HG03439 (cell line): Measurements from ENCODE around the gene KCNN4.
"Not testable (repeated sequence)": the region's sequence is repeated elsewhere in the genome, so short reads cannot be mapped to it uniquely, and the experiment has no call there.

Experiments
- ATAC-seq: cut with Tn5 transposase; IDR thresholded peaks from one replicate; pipeline ENCODE4 v1.9.1; 2021; ENCODE audit warnings: mild to moderate bottlenecking, moderate library complexity; ENCODE audit not compliant: unreplicated experiment

Gene KCNN4

DNA sequence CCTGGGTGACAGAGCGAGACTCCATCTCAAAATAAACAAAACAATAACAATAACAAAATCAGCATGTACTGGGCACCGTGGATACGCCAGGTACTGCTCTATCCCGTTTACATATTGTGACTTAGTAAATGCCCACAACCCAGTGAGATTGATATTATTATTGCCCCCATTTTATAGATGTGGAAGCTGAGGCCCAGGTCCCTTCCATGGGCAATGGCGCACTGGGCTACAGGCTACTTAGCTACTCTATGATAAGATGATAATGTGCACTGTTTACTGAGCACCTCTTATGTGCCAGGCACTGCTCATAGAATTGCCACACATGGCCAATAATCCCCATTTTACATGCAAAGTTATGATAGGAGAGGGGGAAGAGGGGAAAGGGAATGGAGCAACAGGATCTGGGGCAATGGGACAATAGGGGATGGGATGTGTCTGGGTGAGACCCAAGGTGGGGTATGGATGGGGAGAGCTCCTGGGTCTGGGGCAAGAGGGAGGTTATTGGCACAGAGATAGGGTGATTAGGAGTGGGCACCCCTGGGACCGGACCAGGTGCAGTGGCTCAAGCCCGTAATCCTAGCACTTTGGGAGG is 5.4 kb downstream of the KCNN4 start:
- ATAC-seq: no peak

DNA sequence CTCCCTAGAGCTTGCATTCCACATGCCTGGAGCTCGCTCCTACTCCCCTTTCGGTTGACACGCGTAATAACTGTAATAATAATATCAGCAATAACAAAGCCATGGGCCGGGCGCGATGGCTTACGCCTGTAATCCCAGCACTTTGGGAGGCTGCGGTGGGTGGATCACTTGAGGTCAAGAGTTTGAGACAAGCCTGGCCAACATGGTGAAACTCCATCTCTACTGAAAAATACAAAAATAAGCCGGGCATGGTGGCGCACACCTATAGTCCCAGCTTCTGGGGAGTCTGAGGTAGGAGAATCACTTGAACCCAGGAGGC is 5.9 kb downstream of the KCNN4 start:
- not testable (repeated sequence) for ATAC-seq

DNA sequence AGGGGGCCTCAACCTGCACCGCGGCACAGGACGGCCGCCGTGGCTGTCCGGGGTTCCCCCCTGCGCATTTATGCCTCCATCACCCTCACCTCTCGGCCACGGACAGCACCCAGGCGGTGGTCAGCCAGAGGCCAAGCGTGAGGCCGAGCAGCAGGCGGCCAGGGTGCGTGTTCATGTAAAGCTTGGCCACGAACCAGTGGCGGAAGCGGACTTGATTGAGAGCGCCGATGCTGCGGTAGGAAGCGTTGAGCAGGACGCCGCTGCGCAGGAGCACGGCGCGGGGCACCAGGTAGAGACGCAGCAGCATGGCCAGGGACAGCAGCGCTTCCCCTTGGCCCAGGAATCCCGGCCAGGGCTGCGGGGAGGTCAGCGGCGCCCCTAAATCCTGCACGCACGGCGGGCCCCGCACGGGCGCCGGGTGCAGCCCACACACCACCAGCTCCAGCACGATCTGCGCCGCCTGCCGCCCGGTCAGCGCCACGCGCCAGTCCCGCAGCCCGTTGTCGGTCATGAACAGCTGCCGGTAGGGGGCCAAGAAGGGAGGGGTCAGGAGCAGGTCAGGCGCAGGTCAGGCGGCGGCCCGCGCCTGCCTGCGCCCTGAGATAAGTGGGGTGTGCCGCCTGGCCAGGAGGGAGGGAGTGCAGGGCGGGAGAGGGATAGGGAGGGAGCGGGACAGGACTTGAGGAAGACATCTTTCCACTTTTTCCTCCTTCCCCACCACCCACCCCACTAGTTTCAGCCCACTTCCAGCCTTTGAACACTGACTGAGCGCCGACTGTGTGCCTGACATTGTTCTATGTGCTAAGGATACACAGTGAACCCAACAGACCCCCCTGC is 6.5 kb downstream of the KCNN4 start:
- no peak for ATAC-seq

DNA sequence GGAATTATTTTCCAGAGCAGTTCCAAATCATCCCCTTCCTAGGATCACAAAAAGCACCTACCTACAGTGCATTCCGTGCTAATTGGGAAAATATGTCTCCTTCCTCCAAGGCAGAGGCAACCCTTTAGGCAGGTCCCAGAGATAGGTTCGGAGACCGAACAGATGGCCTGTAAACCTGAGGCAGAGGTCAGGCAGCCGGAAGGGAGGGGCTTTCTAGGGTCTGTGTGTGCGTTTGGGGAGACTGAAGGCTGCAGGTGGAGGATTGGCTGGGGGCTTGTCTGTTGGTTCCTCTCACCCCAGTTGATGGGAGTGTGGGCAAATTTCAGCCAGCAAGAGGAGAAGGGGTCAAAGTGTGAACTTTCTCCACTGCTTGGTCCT is 7.1 kb downstream of the KCNN4 start:
- no peak for ATAC-seq

DNA sequence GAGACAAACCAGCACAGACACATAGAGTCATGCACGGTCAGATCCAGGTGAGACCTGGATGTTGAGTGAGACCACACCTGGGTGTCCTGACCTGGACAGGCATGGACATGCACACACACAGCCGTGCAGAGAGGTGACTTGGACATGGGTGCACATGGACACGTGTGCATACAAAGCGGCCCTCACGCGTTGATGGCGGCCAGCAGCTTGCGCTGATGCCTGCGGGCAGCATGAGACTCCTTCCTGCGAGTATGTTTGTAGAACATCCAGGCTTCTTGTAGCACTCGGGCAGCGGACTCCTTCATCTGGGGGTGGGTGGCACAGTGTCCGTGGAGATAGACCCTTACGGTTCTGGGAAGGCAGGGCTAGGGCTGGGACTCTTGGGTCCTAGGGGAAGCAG is 11.5 kb downstream of the KCNN4 start:
- ATAC-seq: no peak

DNA sequence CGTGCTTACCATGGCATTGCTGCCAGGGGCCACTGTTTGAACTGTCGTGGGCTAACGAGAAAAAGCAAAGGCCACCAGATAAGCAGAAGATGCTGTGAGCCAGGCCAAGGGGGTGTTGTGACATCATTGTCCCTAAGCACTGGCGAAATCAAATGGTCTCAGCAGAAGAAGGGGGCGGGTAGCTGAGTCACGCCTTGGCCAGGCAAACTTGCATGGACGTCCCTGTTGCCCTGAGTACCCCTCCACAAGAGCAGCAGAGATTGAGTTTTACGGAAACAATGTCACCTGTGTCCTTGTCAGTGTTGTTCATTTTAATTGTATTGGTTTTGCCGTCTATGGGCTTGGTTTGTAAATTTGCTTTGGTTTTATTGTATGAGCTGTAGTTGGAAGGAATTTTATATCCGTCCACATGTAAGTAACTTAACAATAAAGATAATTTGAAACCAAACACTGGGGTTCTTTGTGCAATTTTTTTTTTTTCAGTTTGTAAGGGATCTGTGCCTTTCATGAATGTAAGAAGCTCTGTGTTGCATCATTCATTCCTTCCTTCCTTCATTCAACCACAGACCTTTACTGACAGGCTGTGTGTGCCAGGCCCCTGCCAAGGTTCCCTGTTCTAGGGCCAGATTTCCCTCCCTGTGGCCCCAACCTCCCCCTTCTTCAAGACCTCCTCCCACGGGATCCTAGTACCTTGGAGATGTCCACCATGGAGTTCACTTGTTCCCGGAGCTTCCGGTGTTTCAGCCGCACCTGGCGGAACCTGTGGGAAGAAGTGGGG is 12.3 kb downstream of the KCNN4 start:
- no peak for ATAC-seq

DNA sequence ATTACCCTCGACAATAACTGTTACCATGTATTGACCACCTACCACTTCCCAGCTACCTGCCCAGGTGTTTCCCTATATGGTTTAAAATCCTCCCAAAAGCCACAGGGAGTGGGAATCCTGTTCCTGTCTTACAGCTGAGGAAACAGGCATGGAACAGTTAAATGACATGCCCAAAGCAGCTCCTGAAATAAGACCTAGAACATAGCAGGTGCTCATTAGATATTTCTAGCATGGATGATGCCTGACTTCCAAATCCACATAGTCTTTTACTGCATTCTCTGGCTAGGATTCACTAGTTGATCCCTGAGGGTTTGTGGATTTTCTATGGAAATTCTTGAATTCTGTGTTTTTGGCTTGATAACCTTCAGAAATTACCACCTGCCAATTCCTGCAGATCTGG is 13.0 kb downstream of the KCNN4 start:
- no peak for ATAC-seq

DNA sequence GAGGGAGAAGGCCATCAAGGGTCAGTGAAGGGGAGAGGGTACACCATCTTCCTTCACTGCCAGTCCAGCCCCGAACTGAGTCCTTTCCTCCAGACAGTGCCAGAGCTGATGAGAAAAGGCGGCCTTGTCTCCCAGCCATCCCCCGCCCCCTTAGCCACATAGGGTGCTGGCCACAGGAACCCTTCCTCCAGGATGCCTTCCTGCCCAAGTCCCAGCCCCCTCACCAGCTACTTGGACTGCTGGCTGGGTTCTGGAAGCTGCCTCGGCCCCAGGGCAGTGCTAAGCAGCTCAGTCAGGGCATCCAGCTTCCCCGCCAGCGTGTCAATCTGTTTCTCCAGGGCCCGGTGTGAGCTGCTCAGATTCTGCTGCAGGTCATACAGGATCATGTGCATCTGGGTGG is 13.5 kb downstream of the KCNN4 start:
- ATAC-seq: no peak

DNA sequence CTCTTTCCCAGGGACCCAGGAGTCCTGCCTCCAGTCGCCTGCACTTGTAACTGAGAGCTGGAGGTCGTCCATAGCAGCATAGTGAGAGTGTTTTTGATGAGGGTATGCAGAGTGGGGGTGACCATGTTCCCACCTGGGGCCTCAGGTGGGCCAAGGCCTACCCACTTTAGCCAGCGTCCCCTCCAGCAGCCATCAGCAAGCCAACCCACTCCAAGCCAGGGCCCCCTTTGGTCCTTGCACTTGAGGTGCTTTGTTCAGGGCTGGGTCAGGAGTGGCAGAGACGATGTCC is 14.1 kb downstream of the KCNN4 start:
- no peak for ATAC-seq

DNA sequence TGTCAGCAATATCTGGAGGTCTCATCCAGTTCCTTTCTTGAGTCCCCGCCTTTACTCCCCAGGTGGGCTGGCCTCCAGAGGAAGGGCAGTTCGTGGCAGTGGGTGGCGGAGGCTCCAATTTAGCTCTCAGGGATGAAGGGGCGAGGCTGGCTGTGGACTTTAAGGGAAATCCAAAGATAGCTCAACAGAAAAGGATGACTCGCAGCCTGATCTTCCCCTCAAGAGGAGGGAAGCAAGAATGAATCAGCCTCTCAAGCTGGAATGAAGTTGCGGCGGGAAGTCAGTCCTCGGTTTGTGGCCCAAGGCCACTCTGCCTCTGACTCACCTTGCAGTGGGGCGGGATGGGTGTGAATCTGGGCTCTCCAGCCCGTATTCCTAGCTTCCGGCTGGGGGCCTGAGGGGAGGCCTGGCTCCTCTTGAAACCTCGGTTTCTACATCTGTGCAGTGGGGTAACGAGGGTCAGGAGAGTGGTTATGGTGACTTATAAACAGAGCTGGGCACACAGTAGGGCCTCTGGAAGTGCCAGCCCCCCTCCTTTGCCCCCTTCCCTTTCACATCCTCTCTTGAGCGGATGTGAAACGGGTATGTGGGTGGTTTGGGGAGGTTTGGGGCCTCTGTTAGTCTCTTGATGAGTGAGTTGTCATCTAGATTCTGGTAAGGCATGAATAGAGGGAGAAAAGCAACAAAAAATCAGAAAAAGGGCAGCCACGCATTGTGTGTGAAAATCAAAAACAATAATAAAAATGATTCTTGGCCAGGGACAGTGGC is 15.5 kb downstream of the KCNN4 start:
- peak; percentile 62 for ATAC-seq

DNA sequence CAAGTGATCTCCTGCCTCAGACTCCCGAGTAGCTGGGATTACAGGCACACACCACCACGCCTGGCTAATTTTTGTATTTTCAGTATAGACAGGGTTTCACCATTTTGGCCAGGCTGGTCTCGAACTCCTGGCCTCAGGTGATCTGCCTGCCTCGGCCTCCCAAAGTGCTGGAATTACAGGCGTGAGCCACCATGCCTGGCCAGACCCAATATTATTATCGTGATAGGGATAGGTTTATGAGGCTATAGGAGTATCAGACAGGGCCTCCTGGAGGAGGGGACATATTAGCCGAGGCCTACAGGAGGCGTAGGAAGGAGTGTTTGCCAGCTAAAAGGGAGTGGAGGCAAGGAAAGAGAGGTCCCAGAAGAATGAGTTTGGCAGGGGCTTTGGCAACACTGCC is 16.1 kb downstream of the KCNN4 start:
- not testable (repeated sequence) for ATAC-seq

DNA sequence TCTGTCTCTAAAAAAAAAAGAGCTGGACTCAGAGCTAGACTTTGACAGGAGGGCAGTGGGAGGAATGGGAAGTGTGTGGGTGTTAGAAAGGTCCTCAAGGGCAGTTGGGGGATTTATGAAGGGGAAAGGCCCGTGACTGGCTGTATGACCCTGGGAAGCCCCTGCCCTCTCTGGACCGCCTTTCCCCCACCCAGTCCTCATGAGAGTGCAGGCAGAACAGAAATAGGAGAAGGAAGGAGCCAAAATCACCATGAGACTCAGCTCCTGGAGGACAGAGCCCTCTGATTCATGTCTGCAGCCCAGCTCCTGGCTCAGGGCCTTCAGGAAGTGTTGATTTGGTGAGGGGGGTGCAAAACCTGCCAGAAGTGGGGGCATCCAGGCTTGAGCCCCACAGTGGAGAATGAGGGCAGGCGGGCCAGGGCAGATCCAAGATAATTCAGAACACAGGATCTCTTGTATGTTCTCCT is 17.3 kb downstream of the KCNN4 start:
- no peak for ATAC-seq

DNA sequence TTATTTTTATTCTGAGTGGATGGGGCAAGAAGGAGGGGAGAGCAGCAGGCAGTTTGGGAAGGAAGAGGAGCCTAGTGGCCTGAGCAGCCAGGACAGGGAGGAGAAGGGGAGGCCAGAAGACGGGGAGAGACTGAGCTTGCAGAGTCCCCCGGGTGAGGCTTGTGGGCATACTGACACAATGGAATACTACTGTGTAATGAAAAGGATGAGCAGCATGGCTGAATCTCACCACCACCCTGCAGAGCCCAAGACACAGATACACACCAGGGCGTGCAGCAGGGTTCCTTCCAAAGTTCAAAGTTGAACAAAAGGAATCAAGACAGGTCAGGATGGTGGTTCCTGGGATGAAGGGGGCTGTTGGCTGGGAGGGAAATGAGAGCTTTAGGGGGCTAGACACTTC is 18.0 kb downstream of the KCNN4 start:
- no peak for ATAC-seq

DNA sequence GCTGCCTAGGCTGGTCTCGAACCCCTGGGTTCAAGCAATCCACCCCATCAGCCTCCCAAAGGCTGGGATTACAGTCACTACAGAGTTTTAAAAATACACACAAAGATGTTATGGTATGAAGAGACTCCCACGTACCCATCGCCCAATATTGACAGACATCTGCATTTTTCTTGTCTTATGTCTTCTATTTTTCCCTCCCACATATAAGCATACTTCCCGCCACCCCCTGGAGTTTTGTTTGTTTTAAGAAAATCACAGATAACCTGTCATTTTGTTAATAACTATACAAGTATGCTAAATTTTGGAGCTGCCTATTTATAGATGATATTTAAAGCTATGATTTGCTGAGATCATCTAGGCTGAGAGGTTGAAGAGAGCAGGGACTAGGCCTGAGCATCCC is 19.8 kb downstream of the KCNN4 start:
- no peak for ATAC-seq

DNA sequence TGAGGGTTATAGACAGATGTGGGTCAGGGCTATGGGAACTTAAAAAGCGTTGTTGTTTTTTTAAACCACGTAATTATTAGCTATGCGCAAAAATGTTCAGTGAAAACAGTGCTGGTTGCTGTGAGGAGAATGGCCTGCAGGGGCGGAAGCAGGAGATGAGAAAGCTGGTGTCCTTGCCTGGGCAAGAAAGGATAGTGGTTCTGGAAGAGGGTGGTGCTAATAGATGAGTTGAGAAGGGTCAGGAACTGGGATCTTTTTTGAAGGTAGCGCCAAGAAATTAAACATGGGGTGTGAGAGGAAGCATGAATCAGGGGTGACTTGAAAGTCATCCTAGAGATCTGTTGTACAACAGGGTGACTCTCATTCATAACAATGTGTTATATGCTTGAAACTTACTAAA is 21.3 kb downstream of the KCNN4 start:
- ATAC-seq: no peak

DNA sequence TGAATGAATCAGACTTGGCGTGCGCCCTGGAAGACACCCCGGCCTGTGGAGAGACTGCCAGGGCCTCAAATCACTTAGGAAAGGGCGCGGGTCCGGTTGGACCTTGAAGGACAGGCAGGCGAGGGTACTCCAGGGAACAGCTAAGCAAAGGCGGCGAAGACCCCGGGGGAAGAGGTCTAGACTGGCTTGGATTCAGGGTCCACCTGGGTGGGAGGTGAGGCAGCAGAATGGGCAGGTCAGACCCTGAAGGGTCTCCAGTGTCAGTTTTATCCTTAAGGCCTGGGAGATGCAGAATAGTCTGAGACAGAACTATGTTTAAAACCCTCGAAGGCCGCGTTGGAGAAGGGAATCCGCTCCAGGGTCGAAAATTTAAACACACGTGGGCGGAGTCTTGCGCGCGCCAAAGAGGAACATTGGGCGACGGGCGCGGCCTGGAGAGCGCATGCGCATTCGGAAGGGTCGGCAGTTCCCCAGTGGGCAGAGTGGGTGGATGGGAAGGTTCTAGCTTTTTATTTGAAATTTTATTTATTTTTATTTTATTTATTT is 25.4 kb downstream of the KCNN4 start:
- ATAC-seq: peak; percentile 28

DNA sequence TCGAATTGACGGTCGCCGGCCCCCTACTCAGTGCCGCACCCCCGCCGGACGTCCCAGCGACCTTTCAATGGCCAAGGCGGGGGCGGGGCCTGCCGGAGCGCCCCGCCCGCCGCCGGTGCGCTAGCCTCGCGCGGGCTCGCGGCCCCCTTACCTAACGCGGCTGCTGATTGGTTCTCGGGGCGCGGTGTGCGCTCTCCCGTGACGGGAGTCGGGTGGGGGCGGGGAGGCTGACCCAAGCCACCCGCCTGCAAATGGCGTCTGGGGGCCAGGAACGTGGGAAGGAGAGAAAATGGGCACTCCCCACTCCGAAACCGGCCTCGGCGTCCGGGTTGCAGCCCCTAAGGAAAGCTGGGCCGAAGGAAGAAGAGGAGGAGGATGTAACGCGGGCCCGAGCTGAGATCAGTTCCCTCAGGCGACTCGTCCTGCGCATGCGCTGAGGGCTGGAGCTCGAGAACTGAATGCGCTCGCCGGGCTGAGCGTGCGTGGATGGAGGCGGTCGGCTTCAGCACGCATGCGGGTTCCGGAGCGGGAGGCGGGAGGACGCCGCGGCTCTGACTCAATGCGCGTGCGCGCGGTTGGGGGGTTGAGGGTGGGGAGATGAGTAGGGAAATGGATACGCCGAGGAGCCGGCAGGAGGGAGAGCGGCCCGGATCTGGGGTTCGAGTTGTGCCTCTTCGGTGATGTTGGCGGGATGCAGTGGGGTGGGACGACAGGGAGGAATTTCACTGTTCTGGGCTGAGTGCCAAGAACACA is 26.1 kb downstream of the KCNN4 start, which contains the start of gene SMG9:
Gene SMG9, minus strand, starts transcription at position 460 of the 753 bp plus-strand sequence. CDS start 4,221 bp downstream, outside the sequence.
- peak; percentile 55 for ATAC-seq

DNA sequence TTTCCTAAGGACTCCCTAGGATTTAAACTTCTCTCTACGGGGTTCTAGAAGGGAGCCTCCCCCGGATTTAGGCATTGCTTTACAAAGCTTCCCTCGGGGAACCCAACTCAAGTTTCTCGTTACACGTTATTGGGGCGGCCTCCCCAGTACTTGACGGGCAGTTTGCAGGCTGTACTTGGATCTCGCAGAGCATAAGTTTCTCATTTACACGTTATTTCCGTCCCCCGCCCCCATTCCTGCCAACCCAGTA is 26.6 kb downstream of the KCNN4 start:
- no peak for ATAC-seq

DNA sequence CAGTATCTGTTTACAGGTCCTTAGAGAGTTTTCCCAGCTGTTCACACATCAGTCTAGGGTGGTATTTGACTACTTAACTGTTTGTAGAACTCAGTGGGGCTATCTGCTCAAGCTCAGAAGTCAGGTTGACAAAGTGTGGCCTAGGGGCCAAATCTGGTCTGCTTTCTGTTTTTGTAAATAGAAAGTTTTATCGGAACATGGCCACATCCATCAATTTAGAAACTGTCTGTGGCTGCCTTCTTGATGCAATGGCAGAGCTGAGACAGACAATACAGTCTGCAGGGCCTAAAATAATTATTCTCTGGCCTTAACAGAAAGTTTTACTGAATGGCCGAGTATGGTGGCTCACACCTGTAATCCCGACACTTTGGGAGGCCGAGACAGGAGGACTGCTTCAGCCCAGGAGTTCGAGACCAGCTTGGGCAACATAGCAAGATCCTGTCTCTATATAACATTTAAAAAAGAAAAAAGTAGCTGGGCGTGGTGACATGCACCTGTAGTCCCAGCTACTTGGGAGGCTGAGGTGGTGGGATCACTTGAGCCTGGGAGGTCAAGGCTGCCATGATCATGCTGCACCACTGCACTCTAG is 28.4 kb downstream of the KCNN4 start:
- ATAC-seq: no peak
